GM20000 (cell line): ENCODE measurements around the gene USP12.

Source experiments
- DNase-seq: peaks from one replicate; pipeline ENCODE4 v3.0.0; 2012; ENCODE audit warnings: low spot score
- TF ChIP-seq, protein P1 (sequence below): IDR thresholded peaks from 2 replicates; pipeline ENCODE4 v1.5.1; 2012; ENCODE audit warnings: mild to moderate bottlenecking, control low read depth; ENCODE audit errors: extremely low read depth, missing control alignments

Gene USP12

GRCh38 chr13:27140060-27140459, 31.6 kb downstream of the USP12 start:
- no peak for DNase-seq
- TF ChIP-seq, protein P1, sequence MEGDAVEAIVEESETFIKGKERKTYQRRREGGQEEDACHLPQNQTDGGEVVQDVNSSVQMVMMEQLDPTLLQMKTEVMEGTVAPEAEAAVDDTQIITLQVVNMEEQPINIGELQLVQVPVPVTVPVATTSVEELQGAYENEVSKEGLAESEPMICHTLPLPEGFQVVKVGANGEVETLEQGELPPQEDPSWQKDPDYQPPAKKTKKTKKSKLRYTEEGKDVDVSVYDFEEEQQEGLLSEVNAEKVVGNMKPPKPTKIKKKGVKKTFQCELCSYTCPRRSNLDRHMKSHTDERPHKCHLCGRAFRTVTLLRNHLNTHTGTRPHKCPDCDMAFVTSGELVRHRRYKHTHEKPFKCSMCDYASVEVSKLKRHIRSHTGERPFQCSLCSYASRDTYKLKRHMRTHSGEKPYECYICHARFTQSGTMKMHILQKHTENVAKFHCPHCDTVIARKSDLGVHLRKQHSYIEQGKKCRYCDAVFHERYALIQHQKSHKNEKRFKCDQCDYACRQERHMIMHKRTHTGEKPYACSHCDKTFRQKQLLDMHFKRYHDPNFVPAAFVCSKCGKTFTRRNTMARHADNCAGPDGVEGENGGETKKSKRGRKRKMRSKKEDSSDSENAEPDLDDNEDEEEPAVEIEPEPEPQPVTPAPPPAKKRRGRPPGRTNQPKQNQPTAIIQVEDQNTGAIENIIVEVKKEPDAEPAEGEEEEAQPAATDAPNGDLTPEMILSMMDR, result no peak

DNA sequence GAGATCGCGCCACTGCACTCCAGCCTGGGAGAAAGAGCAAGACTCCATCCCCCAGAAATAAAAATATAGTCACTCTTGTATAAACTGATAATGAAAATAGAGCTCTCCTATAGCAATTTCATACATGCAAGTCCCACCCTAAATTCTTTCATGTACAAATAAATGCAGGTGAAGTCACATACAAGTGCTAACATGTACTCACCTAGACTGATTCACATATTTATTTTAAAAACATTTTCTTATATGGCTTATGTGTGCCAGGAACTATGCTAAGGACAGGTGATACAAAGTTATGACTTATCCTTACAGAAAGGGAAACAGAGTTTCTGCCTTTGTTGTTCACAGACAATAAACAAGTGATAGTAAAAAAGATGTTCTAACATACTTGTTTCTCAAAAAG, 32.0 kb downstream of the USP12 start:
- TF ChIP-seq, protein P1, result no peak
- DNase-seq, result no peak

GRCh38 chr13:27138457-27139093, 33.0 kb downstream of the USP12 start:
- DNase-seq, result no peak
- TF ChIP-seq, protein P1, result no peak

DNA sequence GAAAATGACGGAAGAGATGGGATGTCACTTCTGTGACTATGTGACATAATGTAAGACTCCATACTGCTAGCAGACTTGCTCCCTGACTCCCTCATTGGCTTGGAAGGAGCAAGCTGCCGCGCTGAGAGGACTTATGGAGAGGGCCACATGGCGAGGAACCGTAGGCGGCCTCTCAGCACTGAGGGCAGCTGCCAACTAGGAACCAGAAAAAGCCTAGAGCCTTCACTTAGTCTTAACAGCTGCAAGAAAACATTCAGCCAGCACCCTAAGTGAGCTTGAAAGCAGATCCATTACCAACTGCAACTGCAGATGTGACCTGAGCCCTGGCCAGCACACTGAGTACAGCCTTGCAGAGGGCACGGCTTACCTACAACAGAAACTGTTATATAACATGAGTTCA, 33.9 kb downstream of the USP12 start:
- TF ChIP-seq, protein P1, result no peak
- no peak for DNase-seq

DNA sequence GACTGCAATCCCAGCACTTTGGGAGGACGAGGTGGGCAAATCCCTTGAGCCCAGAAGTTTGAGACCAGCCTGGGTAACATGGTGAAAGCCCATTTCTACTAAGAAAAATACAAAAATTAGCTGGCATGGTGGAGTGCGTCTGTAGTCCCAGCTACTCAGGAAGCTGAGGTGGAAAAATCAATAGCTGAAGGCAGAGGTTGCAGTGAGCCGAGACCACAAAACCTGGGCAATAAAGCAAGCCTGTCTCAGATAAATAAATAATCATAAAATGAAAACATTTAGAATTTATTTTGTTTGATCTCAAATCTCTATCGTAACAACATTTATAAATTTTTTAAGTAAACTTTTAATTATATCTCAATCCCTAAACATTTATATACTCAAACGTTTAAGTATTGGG, 36.6 kb downstream of the USP12 start:
- DNase-seq, result no peak
- TF ChIP-seq, protein P1, result no peak

GRCh38 chr13:27133889-27134288, 37.7 kb downstream of the USP12 start:
- TF ChIP-seq, protein P1, result no peak
- DNase-seq, result no peak

DNA sequence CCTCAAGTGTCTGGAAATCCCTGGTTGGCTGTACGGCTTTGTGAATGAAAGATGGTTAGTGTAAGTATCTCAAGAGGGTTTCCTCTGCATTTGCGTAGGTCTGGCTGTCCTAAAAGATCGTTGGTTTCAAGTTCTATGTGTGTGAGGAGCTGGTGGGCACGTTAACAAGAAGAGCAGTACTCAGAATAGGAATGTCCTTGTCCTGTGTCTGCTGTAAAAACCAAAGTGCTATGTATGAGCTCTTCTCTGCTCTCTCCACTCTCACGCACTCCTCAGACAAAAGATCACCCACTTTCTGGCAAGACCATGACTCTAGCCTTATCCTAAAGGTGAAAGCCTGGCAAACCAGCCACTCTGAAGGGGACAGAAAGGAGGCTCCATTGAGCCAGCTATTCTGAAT, 39.1 kb downstream of the USP12 start:
- TF ChIP-seq, protein P1, result no peak
- no peak for DNase-seq
